Bronchial epithelial cell (primary cell): ENCODE measurements around the gene BST1. TPM values are rescaled to one million over a fixed set of nuclear protein-coding genes. Genes with fewer than 3 reads are reported as not detected.

Source experiments
- DNase-seq: peaks from one replicate; pipeline ENCODE4 v3.0.0-alpha.2; 2010; ENCODE audit warnings: low read depth
- FAIRE-seq: peaks from 2 replicates; lab custom pipeline; 2011; peaks lifted over from hg19 to GRCh38; lab: Jason Lieb, UNC
- H3K27me3 ChIP-seq: 2 replicates; pipeline ENCODE4 v1.5.1; 2011; ENCODE audit warnings: low read length; ENCODE audit not compliant: control insufficient read depth, insufficient read depth
- H3K36me3 ChIP-seq: 2 replicates; pipeline ENCODE4 v1.5.1; 2011; ENCODE audit warnings: low read length; ENCODE audit not compliant: control insufficient read depth, insufficient read depth
- H3K4me3 ChIP-seq: 2 replicates; pipeline ENCODE4 v1.5.1; 2011; ENCODE audit warnings: mild to moderate bottlenecking, low read depth, low read length, control low read depth
- total RNA-seq: library from RNA; depleted of rRNA; stranded (reverse); fragments of >200 nt; gene quantifications from 2 replicates; pipeline ENCODE4 v1.2.1, GENCODE V29; 2014
- TF ChIP-seq, protein P1 (sequence below): IDR thresholded peaks from 2 replicates; pipeline ENCODE4 v1.5.1; 2011; ENCODE audit warnings: mild to moderate bottlenecking, moderate library complexity, low read length, control low read depth, inconsistent platforms; ENCODE audit not compliant: insufficient read depth, severe bottlenecking

Gene BST1
- total RNA-seq, 1 donor from 2014 or later: 0.79 TPM

DNA sequence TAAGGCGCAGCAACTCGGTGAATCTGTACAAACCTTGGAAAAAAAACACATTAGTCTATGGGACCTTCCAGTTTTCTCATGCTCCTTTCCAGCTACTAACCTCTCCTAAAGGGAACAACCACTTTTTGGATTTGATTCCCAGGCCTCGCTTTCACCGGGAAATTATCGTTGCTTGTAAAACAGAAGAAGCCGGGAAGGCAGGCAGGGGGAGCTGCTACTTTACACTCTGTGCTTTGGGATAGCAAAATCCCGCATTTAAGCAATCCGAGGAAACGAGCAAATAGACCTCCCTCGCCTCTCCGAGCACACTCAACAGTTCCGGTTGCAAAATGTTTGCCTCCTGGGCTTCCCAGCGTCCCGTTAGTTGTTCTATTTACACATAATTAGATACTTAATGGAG is 76.4 kb downstream of the BST1 start:
- FAIRE-seq: no peak
- TF ChIP-seq, protein P1, sequence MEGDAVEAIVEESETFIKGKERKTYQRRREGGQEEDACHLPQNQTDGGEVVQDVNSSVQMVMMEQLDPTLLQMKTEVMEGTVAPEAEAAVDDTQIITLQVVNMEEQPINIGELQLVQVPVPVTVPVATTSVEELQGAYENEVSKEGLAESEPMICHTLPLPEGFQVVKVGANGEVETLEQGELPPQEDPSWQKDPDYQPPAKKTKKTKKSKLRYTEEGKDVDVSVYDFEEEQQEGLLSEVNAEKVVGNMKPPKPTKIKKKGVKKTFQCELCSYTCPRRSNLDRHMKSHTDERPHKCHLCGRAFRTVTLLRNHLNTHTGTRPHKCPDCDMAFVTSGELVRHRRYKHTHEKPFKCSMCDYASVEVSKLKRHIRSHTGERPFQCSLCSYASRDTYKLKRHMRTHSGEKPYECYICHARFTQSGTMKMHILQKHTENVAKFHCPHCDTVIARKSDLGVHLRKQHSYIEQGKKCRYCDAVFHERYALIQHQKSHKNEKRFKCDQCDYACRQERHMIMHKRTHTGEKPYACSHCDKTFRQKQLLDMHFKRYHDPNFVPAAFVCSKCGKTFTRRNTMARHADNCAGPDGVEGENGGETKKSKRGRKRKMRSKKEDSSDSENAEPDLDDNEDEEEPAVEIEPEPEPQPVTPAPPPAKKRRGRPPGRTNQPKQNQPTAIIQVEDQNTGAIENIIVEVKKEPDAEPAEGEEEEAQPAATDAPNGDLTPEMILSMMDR: peak; percentile 23
- Histone ChIP-seq H3K27me3 (peaks cover 12% of the 10 kb centered on the region), H3K4me3 (peak overlapping the region; percentile 25), H3K36me3 (no peaks in the 10 kb centered on the region)
- peak; percentile 71 for DNase-seq

DNA sequence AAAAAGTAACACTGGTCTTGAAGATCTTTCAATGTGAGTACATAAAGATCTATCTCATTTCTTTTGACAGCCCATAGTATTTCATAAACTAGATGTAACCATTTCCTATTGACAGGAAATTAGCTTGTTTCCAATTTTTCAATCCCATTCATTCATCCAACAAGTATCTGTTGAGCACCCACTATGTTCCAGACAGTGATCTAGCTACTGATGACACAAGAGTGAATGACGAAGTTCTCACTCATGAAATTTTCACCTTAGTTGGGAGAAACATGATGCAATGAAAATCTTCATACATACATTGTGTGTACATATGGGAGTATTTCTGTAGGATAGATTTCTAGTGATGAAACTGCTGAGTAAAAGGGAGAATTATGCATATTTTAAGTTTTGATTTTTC is 76.9 kb downstream of the BST1 start:
- Histone ChIP-seq H3K4me3 (no peak overlapping the region), H3K36me3 (no peaks in the 10 kb centered on the region), H3K27me3 (peaks cover 12% of the 10 kb centered on the region)
- FAIRE-seq (no peak), DNase-seq (peak; percentile 43)
- TF ChIP-seq, protein P1: no peak

DNA sequence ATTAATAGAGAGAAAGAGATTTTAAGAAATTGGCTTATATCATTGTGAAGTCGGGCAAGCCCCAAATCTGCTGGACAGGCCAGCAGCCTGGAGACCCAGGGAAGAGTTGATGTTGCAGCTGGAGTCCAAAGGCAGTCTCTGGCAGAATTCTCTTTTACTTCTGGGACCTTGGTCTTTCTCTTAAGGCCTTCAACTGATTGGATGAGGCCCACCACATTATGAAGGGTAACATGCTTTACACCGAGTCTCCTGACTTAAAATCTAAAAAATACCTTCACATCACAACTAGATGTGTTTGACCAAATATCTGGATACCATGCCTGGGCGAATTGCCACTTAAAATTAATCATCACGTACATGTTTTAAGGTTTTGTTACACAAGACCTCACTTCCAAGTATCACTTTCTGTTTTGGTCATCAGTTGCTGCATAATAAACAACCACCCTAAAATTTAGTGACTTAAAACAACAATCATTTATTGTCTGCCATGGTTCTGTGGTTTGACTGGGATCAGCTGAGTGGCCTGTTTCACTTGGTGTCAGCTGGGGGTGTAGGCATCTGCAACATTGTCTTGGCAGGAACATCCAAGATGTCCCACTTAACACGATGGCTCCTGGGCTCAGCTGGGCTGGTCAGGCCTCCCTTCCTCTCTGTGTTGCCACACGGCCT is 78.7 kb downstream of the BST1 start:
- no peaks in the 10 kb centered on the region for H3K36me3 ChIP-seq
- FAIRE-seq (no peak), DNase-seq (peak; percentile 27)
- H3K4me3 ChIP-seq: no peak overlapping the region
- H3K27me3 ChIP-seq: peaks cover 12% of the 10 kb centered on the region
- TF ChIP-seq, protein P1: no peak

Other genes starting within 250 kb of the BST1 start
- 5.5 and 5.8 TPM in 2 replicates for gene CC2D2A, start 233.2 kb upstream of the BST1 start, total RNA-seq
- 102 and 109 TPM in 2 replicates for gene FBXL5, start 47.7 kb upstream of the BST1 start, total RNA-seq
- gene FAM200B, start 21.2 kb upstream of the BST1 start, total RNA-seq: 12.1 and 18.9 TPM in 2 replicates
- not detected in 2 replicates for gene CD38, start 75.3 kb downstream of the BST1 start, total RNA-seq
- 22.9 and 31.1 TPM in 2 replicates for gene FGFBP1, start 235.7 kb downstream of the BST1 start, total RNA-seq